Cardiac muscle cell (in vitro differentiated cells and primary cell): Measurements from ENCODE around the gene LELP1. TPM values are rescaled to one million over a fixed set of nuclear protein-coding genes. Genes with fewer than 3 reads are reported as not detected.
"Not testable (repeated sequence)": the region's sequence is repeated elsewhere in the genome, so short reads cannot be mapped to it uniquely, and the experiment has no call there.

ENCODE experiments used
- DNase-seq, 2 donors: peaks; one replicate each; pipeline versions ENCODE4 v3.0.0 to v3.0.0-alpha.2; 2010 to 2017; ENCODE audit warnings: low read depth in 1 of 2, low spot score in 1 of 2
- H3K27ac ChIP-seq: fragments of 200-600 bp; sonication (generic); 2 replicates; pipeline ENCODE4 v1.5.1; 2016
- H3K27me3 ChIP-seq: fragments of 200-600 bp; sonication (generic); 2 replicates; pipeline ENCODE4 v1.6.0; 2016; ENCODE audit warnings: control low read depth
- H3K36me3 ChIP-seq: fragments of 200-600 bp; sonication (generic); 2 replicates; pipeline ENCODE4 v1.5.1; 2016; ENCODE audit warnings: control low read depth
- H3K4me1 ChIP-seq: fragments of 200-600 bp; sonication (generic); 2 replicates; pipeline ENCODE4 v1.8.1; 2017; ENCODE audit warnings: low read depth, mild to moderate bottlenecking, mixed run types
- H3K4me3 ChIP-seq: fragments of 200-600 bp; sonication (generic); 2 replicates; pipeline ENCODE4 v1.5.1; 2016; ENCODE audit warnings: mild to moderate bottlenecking
- H3K9me3 ChIP-seq: fragments of 200-600 bp; sonication (generic); 2 replicates; pipeline ENCODE4 v1.5.1; 2017; ENCODE audit warnings: low read depth, mild to moderate bottlenecking, control low read depth
- CTCF ChIP-seq: IDR thresholded peaks from 2 replicates; pipeline ENCODE4 v1.5.1; 2012; ENCODE audit warnings: low read depth, mild to moderate bottlenecking, low read length
- polyA plus RNA-seq: library from polyadenylated mRNA; unstranded; fragments of >200 nt; fragmentation: Nextera tagmentation; extraction: Ambion mirVana; gene quantifications from 2 replicates; pipeline ENCODE4 v1.2.1, GENCODE V29; 2016
- total RNA-seq: library from RNA; depleted of rRNA; stranded (reverse); fragments of >200 nt; gene quantifications from 2 replicates; pipeline ENCODE4 v1.2.3, GENCODE V29; 2016

LELP1 gene
- total and polyA plus RNA-seq, 2 experiments from 2014 or later: not detected

- no peak for DNase-seq
- no peaks in the 10 kb centered on the region for H3K9me3 ChIP-seq
- no peak for TF ChIP-seq CTCF
- no peaks in the 10 kb centered on the region for H3K36me3 ChIP-seq
- H3K27me3 ChIP-seq: no peaks in the 10 kb centered on the region
- H3K4me1 ChIP-seq: no peaks in the 10 kb centered on the region
- no peak overlapping the region for H3K27ac ChIP-seq
- H3K4me3 ChIP-seq: no peak overlapping the region
These were observed 14.7 kb downstream of the LELP1 start for GRCh38 chr1:153217744-153218416.

- no peak overlapping the region for H3K4me3 ChIP-seq
These were observed 17.5 kb downstream of the LELP1 start for GRCh38 chr1:153220606-153221303.

GRCh38 chr1:153223040-153223891, 20.0 kb downstream of the LELP1 start:
- TF ChIP-seq CTCF: peak; percentile 74
- peak; percentile 65 to 75 for DNase-seq
- H3K27me3 ChIP-seq, H3K27ac ChIP-seq, H3K4me1 ChIP-seq, H3K4me3 ChIP-seq, H3K9me3 ChIP-seq, H3K36me3 ChIP-seq: not testable (repeated sequence)

More at GRCh38 chr1:153220606-153221303, 17.5 kb downstream of the LELP1 start:
- H3K27me3 ChIP-seq: no peaks in the 10 kb centered on the region
- TF ChIP-seq CTCF: no peak
- H3K9me3 ChIP-seq: no peaks in the 10 kb centered on the region
- H3K27ac ChIP-seq: no peak overlapping the region
- DNase-seq: peak in 1 of 2 donors; percentile 7
- no peaks in the 10 kb centered on the region for H3K36me3 ChIP-seq
- H3K4me1 ChIP-seq: no peaks in the 10 kb centered on the region

GRCh38 chr1:153227810-153228209, 24.6 kb downstream of the LELP1 start:
- Histone ChIP-seq H3K4me1 (no peaks in the 10 kb centered on the region), H3K9me3 (no peaks in the 10 kb centered on the region), H3K36me3 (no peaks in the 10 kb centered on the region), H3K27me3 (no peaks in the 10 kb centered on the region), H3K4me3 (no peak overlapping the region), H3K27ac (no peak overlapping the region)
- DNase-seq: no peak
- no peak for TF ChIP-seq CTCF

- no peaks in the 10 kb centered on the region for H3K9me3 ChIP-seq
- H3K27ac ChIP-seq: no peak overlapping the region
- TF ChIP-seq CTCF: no peak
- no peak overlapping the region for H3K4me3 ChIP-seq
- no peaks in the 10 kb centered on the region for H3K36me3 ChIP-seq
- no peak for DNase-seq
- H3K4me1 ChIP-seq: no peaks in the 10 kb centered on the region
- no peaks in the 10 kb centered on the region for H3K27me3 ChIP-seq
These were observed 25.3 kb downstream of the LELP1 start for GRCh38 chr1:153228491-153228890.
